WTC11 (cell line): ENCODE measurements around the gene CCNB2. TPM values are rescaled to one million over a fixed set of nuclear protein-coding genes. Genes with fewer than 3 reads are reported as not detected.

Experiments
- ATAC-seq: fragments of 200-7000 bp; cut with Tn5 transposase; 2 replicates; pipeline ENCODE4 v1.10.0; 2021; ENCODE audit warnings: mild to moderate bottlenecking, moderate library complexity
- CTCF ChIA-PET: fragments of 300-600 bp; sonication (Branson Sonifier 250); formaldehyde crosslinking; loops from one replicate; lab custom pipeline; 2021; ENCODE audit warnings: antibody characterized with exemption; lab: Charles Lee
- POLR2A ChIA-PET: fragments of 350-600 bp; sonication (Branson Sonifier 250); formaldehyde crosslinking; loops from one replicate; lab custom pipeline; 2021; ENCODE audit warnings: antibody characterized with exemption; lab: Charles Lee
- DNase-seq: peaks from one replicate; pipeline ENCODE4 v3.0.0; 2021; ENCODE audit warnings: low spot score
- H3K27ac Mint-ChIP-seq: 2 replicates; pipeline ENCODE4 v1.8.0; 2021; ENCODE audit warnings: mixed read lengths
- H3K27me3 Mint-ChIP-seq: 2 replicates; pipeline ENCODE4 v1.8.0; 2021; ENCODE audit warnings: low read depth, mild to moderate bottlenecking, moderate library complexity, mixed read lengths
- H3K36me3 Mint-ChIP-seq: 2 replicates; pipeline ENCODE4 v1.8.0; 2021; ENCODE audit warnings: mixed read lengths
- H3K4me1 Mint-ChIP-seq: 2 replicates; pipeline ENCODE4 v1.8.0; 2022; ENCODE audit warnings: mixed read lengths
- H3K4me3 Mint-ChIP-seq: 2 replicates; pipeline ENCODE4 v1.8.0; 2021; ENCODE audit warnings: mild to moderate bottlenecking, moderate library complexity, mixed read lengths
- H3K9me3 Mint-ChIP-seq: 2 replicates; pipeline ENCODE4 v1.8.0; 2021; ENCODE audit warnings: mixed read lengths
- ESRRA ChIP-seq: sonication (generic); formaldehyde crosslinking; IDR thresholded peaks from 2 replicates; pipeline ENCODE4 v1.8.1; 2022; ENCODE audit warnings: mild to moderate bottlenecking, missing genetic modification reagents, borderline replicate concordance
- IRF2 ChIP-seq: sonication (generic); formaldehyde crosslinking; IDR thresholded peaks from 2 replicates; pipeline ENCODE4 v1.8.0; 2022; ENCODE audit warnings: low read depth, missing genetic modification reagents, borderline replicate concordance
- NFYB ChIP-seq: sonication (generic); formaldehyde crosslinking; conservative IDR thresholded peaks from 2 replicates; pipeline ENCODE4 v1.8.0; 2022; ENCODE audit warnings: low read depth, missing genetic modification reagents
- TEAD1 ChIP-seq: sonication (generic); formaldehyde crosslinking; IDR thresholded peaks from 2 replicates; pipeline ENCODE4 v1.8.0; 2022; ENCODE audit warnings: mild to moderate bottlenecking, missing genetic modification reagents
- ZBTB21 ChIP-seq: sonication (generic); formaldehyde crosslinking; IDR thresholded peaks from 2 replicates; pipeline ENCODE4 v1.8.1; 2023; ENCODE audit warnings: mild to moderate bottlenecking, missing genetic modification reagents, borderline replicate concordance
- ZNF263 ChIP-seq: sonication (generic); formaldehyde crosslinking; IDR thresholded peaks from 2 replicates; pipeline ENCODE4 v1.8.1; 2022; ENCODE audit warnings: low read depth, mild to moderate bottlenecking, moderate library complexity, missing genetic modification reagents
- microRNA-seq: library from miRNA; unstranded; fragments of <30 nt; microRNA quantifications from one replicate; pipeline ENCODE4 v1.2.0, GENCODE V29; 2022; ENCODE audit warnings: borderline number of aligned reads
- total RNA-seq: library from RNA; stranded (reverse); gene quantifications from 3 replicates; pipeline ENCODE4 v1.2.3, GENCODE V29; 2021
- TF ChIP-seq, protein P1 (sequence below): fragments of 250-450 bp; sonication (Bioruptor Pico); IDR thresholded peaks from 2 replicates; pipeline ENCODE4 v2.1.2; 2022; ENCODE audit warnings: mild to moderate bottlenecking, moderate library complexity
- TF ChIP-seq, protein P2 (sequence below): sonication (generic); formaldehyde crosslinking; IDR thresholded peaks from 2 replicates; pipeline ENCODE4 v1.8.1; 2023; ENCODE audit warnings: mild to moderate bottlenecking, missing genetic modification reagents
- TF ChIP-seq, protein P3 (sequence below): fragments of 250-450 bp; sonication (Bioruptor Pico); IDR thresholded peaks from 2 replicates; pipeline ENCODE4 v1.9.0; 2021; ENCODE audit warnings: mild to moderate bottlenecking
- TF ChIP-seq, protein P4 (sequence below): sonication (generic); formaldehyde crosslinking; IDR thresholded peaks from 2 replicates; pipeline ENCODE4 v1.8.0; 2022; ENCODE audit warnings: mild to moderate bottlenecking, missing genetic modification reagents
- TF ChIP-seq, protein P5 (sequence below): sonication (generic); formaldehyde crosslinking; conservative IDR thresholded peaks from 2 replicates; pipeline ENCODE4 v1.8.1; 2023; ENCODE audit warnings: mild to moderate bottlenecking, low read depth, missing genetic modification reagents, moderate library complexity

Gene CCNB2
- total RNA-seq, 1 experiment from 2014 or later, result 93.3 TPM

DNA sequence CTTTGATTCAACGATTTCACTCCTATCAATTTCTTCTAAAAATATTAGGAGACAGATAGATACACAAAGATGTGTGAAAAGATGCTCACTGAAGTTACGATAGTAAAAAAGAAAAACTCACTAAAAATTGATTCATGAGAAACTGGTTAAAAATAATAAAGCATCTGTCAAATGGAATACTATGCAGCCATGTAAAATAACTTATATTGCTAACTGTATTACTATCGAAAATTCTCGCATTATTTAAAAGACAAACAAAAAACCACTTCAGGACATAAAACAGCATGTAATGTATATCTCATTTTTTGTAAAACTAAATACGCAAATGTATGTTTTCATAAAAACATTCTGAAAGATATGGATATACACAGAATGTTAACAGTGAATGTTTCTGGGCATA is 68.2 kb downstream of the CCNB2 start (continued):
- no peak for TF ChIP-seq ZBTB21 (CRISPR knock-in tag)
- no peak for TF ChIP-seq ESRRA (CRISPR knock-in tag)
- TF ChIP-seq, protein P1, sequence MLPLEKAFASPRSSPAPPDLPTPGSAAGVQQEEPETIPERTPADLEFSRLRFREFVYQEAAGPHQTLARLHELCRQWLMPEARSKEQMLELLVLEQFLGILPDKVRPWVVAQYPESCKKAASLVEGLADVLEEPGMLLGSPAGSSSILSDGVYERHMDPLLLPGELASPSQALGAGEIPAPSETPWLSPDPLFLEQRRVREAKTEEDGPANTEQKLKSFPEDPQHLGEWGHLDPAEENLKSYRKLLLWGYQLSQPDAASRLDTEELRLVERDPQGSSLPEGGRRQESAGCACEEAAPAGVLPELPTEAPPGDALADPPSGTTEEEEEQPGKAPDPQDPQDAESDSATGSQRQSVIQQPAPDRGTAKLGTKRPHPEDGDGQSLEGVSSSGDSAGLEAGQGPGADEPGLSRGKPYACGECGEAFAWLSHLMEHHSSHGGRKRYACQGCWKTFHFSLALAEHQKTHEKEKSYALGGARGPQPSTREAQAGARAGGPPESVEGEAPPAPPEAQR, result no peak
- TF ChIP-seq, protein P2, sequence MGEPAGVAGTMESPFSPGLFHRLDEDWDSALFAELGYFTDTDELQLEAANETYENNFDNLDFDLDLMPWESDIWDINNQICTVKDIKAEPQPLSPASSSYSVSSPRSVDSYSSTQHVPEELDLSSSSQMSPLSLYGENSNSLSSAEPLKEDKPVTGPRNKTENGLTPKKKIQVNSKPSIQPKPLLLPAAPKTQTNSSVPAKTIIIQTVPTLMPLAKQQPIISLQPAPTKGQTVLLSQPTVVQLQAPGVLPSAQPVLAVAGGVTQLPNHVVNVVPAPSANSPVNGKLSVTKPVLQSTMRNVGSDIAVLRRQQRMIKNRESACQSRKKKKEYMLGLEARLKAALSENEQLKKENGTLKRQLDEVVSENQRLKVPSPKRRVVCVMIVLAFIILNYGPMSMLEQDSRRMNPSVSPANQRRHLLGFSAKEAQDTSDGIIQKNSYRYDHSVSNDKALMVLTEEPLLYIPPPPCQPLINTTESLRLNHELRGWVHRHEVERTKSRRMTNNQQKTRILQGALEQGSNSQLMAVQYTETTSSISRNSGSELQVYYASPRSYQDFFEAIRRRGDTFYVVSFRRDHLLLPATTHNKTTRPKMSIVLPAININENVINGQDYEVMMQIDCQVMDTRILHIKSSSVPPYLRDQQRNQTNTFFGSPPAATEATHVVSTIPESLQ (CRISPR knock-in tag), result no peak
- TF ChIP-seq, protein P3, sequence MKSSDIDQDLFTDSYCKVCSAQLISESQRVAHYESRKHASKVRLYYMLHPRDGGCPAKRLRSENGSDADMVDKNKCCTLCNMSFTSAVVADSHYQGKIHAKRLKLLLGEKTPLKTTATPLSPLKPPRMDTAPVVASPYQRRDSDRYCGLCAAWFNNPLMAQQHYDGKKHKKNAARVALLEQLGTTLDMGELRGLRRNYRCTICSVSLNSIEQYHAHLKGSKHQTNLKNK, result no peak
- no peak for TF ChIP-seq TEAD1
- TF ChIP-seq, protein P4, sequence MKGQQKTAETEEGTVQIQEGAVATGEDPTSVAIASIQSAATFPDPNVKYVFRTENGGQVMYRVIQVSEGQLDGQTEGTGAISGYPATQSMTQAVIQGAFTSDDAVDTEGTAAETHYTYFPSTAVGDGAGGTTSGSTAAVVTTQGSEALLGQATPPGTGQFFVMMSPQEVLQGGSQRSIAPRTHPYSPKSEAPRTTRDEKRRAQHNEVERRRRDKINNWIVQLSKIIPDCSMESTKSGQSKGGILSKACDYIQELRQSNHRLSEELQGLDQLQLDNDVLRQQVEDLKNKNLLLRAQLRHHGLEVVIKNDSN (CRISPR knock-in tag), result no peak
- no peak for TF ChIP-seq NFYB (CRISPR knock-in tag)
- TF ChIP-seq, protein P5, sequence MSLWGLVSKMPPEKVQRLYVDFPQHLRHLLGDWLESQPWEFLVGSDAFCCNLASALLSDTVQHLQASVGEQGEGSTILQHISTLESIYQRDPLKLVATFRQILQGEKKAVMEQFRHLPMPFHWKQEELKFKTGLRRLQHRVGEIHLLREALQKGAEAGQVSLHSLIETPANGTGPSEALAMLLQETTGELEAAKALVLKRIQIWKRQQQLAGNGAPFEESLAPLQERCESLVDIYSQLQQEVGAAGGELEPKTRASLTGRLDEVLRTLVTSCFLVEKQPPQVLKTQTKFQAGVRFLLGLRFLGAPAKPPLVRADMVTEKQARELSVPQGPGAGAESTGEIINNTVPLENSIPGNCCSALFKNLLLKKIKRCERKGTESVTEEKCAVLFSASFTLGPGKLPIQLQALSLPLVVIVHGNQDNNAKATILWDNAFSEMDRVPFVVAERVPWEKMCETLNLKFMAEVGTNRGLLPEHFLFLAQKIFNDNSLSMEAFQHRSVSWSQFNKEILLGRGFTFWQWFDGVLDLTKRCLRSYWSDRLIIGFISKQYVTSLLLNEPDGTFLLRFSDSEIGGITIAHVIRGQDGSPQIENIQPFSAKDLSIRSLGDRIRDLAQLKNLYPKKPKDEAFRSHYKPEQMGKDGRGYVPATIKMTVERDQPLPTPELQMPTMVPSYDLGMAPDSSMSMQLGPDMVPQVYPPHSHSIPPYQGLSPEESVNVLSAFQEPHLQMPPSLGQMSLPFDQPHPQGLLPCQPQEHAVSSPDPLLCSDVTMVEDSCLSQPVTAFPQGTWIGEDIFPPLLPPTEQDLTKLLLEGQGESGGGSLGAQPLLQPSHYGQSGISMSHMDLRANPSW (CRISPR knock-in tag), result no peak
- no peak for TF ChIP-seq IRF2
- TF ChIP-seq, all 79 proteins: peak for 0

DNA sequence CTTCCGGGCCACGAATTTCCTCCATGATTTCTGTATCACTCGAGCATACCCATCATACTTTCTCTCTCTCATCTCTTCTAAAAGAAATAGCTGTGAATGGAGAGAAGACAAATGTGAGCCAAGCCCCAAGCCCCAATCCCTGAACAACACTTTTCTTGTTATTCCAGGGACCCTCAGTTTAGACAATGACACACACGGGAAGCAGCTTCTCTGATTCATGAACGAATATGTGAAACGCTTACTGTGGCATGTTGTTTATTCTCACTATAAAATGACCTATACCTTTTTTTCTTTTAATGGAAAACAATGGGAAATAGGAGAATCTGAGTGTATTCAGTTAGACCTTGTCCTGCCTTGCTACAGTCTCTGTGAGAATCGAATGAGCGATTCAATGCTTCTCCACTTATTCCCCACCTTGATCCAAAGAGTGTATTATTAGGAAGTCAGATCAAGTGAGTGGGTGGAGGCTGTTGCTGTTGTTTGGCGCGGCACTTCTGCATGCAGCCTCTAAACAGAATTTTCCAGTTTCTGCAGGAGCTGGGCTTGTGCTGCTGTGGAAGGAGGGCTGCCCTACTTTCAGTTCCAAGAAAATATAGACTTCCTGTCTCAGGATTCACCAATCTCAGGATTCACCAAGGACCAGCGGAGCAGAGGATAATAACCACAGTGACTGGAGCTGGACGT is 69.3 kb downstream of the CCNB2 start:
- peaks cover 8% of the 10 kb centered on the region for H3K4me1 Mint-ChIP-seq

More for the DNA sequence above, 69.3 kb downstream of the CCNB2 start:
- H3K27me3 Mint-ChIP-seq, result no peaks in the 10 kb centered on the region
- DNase-seq (no peak), ATAC-seq (no peak)
- TF ChIP-seq ZNF263 (CRISPR knock-in tag), result no peak
- H3K36me3 Mint-ChIP-seq, result peaks cover 29% of the 10 kb centered on the region
- no peak overlapping the region for H3K4me3 Mint-ChIP-seq
- POLR2A ChIA-PET, result interaction anchor here (0.5 to 1.4 kb wide), 2 partner anchors 198 to 586 kb away, joined by 4 to 8 read pairs; partner anchors contain the start of gene MYO1E
- CTCF ChIA-PET, result interaction anchor here (0.7 to 2.6 kb wide), 15 partner anchors 9 to 449 kb away, joined by 3 to 33 read pairs (median 4); no protein-coding TSS in a partner anchor
- no peak overlapping the region for H3K27ac Mint-ChIP-seq
- H3K9me3 Mint-ChIP-seq, result peaks cover 3% of the 10 kb centered on the region; the same call in 1 of the 2 replicates

Small RNA genes within 50 kb of the gene (microRNA-seq; reads per million reads assigned to microRNA genes)
- gene MIR2116, result 1.4 reads per million

Other genes starting within 250 kb of the CCNB2 start
- gene SLTM, start 171.5 kb upstream of the CCNB2 start, total RNA-seq, result 106 to 126 TPM (median 107 TPM) in 3 replicates
- 22.4 to 22.6 TPM (median 22.6 TPM) in 3 replicates for gene RNF111, start 117.5 kb upstream of the CCNB2 start, total RNA-seq
- not detected in 3 replicates for gene LDHAL6B, start 101.7 kb downstream of the CCNB2 start, total RNA-seq